Gastroesophageal sphincter (tissue), 4 donors: ENCODE measurements around the gene EVI2B. TPM values are rescaled to one million over a fixed set of nuclear protein-coding genes. Genes with fewer than 3 reads are reported as not detected.

Source experiments
- ATAC-seq: fragments of 150-250 bp; one replicate; pipeline ENCODE4 v1.9.1; 2016; ENCODE audit warnings: mild to moderate bottlenecking, moderate library complexity
- H3K27ac ChIP-seq, 4 donors: fragments of 200-600 bp; sonication (generic) in 3 of 4; 1 replicate in 3 of 4; 2 replicates in 1 of 4; pipeline ENCODE4 v1.5.1; 2016 to 2019
- H3K27me3 ChIP-seq: fragments of 200-600 bp; sonication (generic); one replicate; pipeline ENCODE4 v1.5.1; 2019
- H3K36me3 ChIP-seq, 2 donors: fragments of 200-600 bp; sonication (generic); one replicate each; pipeline ENCODE4 v1.5.1; 2019; ENCODE audit warnings: control low read depth in 1 of 2
- H3K4me1 ChIP-seq, 3 donors: fragments of 200-600 bp; sonication (generic); 1 replicate in 2 of 3; 2 replicates in 1 of 3; pipeline ENCODE4 v1.5.1; 2016 to 2019; ENCODE audit warnings: control low read depth in 2 of 3
- H3K4me3 ChIP-seq, 2 donors: fragments of 200-600 bp; sonication (generic); one replicate each; pipeline ENCODE4 v1.5.1; 2019; ENCODE audit warnings: mild to moderate bottlenecking in 1 of 2, moderate library complexity in 1 of 2
- H3K9me3 ChIP-seq, 3 donors: fragments of 200-600 bp; sonication (generic); one replicate each; pipeline ENCODE4 v1.5.1; 2017 to 2019; ENCODE audit warnings: control low read depth in 2 of 3
- CTCF ChIP-seq, 4 experiments: fragments of 200-600 bp in 2 of 4; fragments of 450-650 bp in 2 of 4; sonication (generic) in 1 of 4; IDR thresholded peaks; one replicate each; pipeline ENCODE4 v1.5.1; 2017 to 2019; ENCODE audit warnings: antibody characterized with exemption in 4 of 4, mild to moderate bottlenecking in 2 of 4, moderate library complexity in 2 of 4
- EP300 ChIP-seq: sonication (generic); formaldehyde crosslinking; IDR thresholded peaks from one replicate; pipeline ENCODE4 v1.6.1; 2017; ENCODE audit warnings: antibody characterized with exemption, mild to moderate bottlenecking
- POLR2A ChIP-seq, 2 donors: fragments of 450-650 bp; IDR thresholded peaks; one replicate each; pipeline ENCODE4 v1.6.1; 2017; ENCODE audit warnings: antibody characterized with exemption in 2 of 2, mild to moderate bottlenecking in 2 of 2, moderate library complexity in 1 of 2
- POLR2AphosphoS5 ChIP-seq: sonication (generic); formaldehyde crosslinking; IDR thresholded peaks from one replicate; pipeline ENCODE4 v1.6.1; 2017; ENCODE audit warnings: antibody characterized with exemption
- WGBS, 2 donors: methylation state at CpG; one replicate each; pipeline ENCODE4 v1.1.5; 2018; ENCODE audit warnings: low coverage in 1 of 2; 5-methylcytosine and 5-hydroxymethylcytosine counted together
- total RNA-seq, 4 donors: library from RNA; depleted of rRNA; stranded (reverse); fragments of >200 nt; gene quantifications; one replicate each; pipeline ENCODE4 v1.1.0, GENCODE V29; 2016

EVI2B gene
- total RNA-seq, 4 donors from 2014 or later, result 3.1 to 12.7 (median 8.9) TPM

DNA sequence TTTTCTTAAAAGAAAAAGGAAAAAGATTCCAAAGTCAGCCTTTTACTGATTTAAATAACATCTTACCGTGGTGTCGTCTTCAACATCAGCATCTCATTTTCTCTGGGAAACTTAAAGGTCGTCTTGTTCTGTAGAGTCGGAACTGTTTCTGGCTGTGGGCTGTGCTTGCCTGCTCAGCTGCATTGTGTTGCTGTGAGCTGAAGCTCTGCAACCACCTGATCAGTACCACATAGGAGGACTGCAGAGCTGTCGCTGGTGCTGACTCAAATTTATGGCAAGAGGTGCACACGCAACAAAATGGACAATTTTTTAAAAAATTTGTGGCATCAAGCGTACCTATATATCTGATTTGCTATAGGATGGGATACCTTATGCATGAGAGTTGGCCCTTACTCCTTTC is 16.8 kb downstream of the EVI2B start, which contains the start of gene OMG:
OMG (minus strand) TSS at position 150 of the 400 bp plus-strand sequence. CDS start 908 bp downstream, outside the sequence.
- Histone ChIP-seq H3K4me1 (no peaks in the 10 kb centered on the region), H3K27ac (no peak within 1 kb of the TSS), H3K9me3 (no peaks in the 10 kb centered on the region), H3K27me3 (no peaks in the 10 kb centered on the region), H3K4me3 (no peak within 1 kb of the TSS), H3K36me3 (no peaks in the 10 kb centered on the region)
- WGBS, 2 donors, result 83 to 87% methylated on average over 3 to 7 of the region's 7 CpGs
- TF ChIP-seq EP300, result no peak
- no peak for TF ChIP-seq POLR2A (IDR thresholded peaks at IDR 0.05)
- no peak for TF ChIP-seq CTCF (IDR thresholded peaks at IDR 0.05)
- TF ChIP-seq POLR2AphosphoS5, result no peak
- no peak for ATAC-seq

GRCh38 chr17:31296142-31296541 is 17.7 kb downstream of the EVI2B start:
- no peak for TF ChIP-seq EP300
- no peak for TF ChIP-seq CTCF (IDR thresholded peaks at IDR 0.05)
- TF ChIP-seq POLR2A (IDR thresholded peaks at IDR 0.05), result no peak
- TF ChIP-seq POLR2AphosphoS5, result no peak
- Histone ChIP-seq H3K4me3 (no peak overlapping the region), H3K27me3 (no peaks in the 10 kb centered on the region), H3K27ac (no peak overlapping the region), H3K9me3 (no peaks in the 10 kb centered on the region), H3K36me3 (no peaks in the 10 kb centered on the region), H3K4me1 (no peaks in the 10 kb centered on the region)
- no peak for ATAC-seq
- 77 to 86% methylated on average over 2 of the region's 2 CpGs for WGBS, 2 donors

DNA sequence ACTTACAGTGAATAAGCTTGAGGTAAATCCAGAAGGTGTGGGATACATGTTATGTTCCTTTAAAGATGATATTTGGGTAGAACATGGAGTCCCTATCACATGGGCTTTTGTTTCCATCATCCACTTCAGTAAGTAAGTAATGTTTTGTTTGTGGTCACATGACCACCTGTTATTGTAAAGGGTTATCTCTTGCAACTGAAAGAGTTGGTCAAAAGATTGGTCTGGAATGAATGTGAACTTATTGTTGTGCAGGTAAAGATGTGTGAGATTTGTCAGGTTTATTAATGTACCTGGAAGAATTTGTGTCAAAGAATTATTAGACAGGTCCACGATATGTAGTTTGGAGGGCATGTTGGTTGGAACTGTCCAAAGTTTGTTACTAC is 18.4 kb downstream of the EVI2B start:
- H3K27ac ChIP-seq, result no peak overlapping the region
- H3K4me3 ChIP-seq, result no peak overlapping the region
- H3K36me3 ChIP-seq, result no peaks in the 10 kb centered on the region
- H3K4me1 ChIP-seq, result no peaks in the 10 kb centered on the region
- 60 to 82% methylated on average over 1 of the region's 1 CpG for WGBS, 2 donors
- H3K9me3 ChIP-seq, result no peaks in the 10 kb centered on the region
- no peak for TF ChIP-seq POLR2A (IDR thresholded peaks at IDR 0.05)
- no peak for TF ChIP-seq CTCF (IDR thresholded peaks at IDR 0.05)
- TF ChIP-seq POLR2AphosphoS5, result no peak
- TF ChIP-seq EP300, result no peak
- no peaks in the 10 kb centered on the region for H3K27me3 ChIP-seq
- no peak for ATAC-seq

- no peak for ATAC-seq
- Histone ChIP-seq H3K36me3 (no peaks in the 10 kb centered on the region), H3K27ac (no peak overlapping the region), H3K27me3 (no peaks in the 10 kb centered on the region), H3K9me3 (no peaks in the 10 kb centered on the region), H3K4me3 (no peak overlapping the region), H3K4me1 (no peaks in the 10 kb centered on the region)
- TF ChIP-seq CTCF (IDR thresholded peaks at IDR 0.05) (no peak), EP300 (no peak), POLR2A (IDR thresholded peaks at IDR 0.05) (no peak), POLR2AphosphoS5 (no peak)
- WGBS, 2 donors, result 67 to 86% methylated on average over 2 to 3 of the region's 3 CpGs
These were observed 18.9 kb downstream of the EVI2B start for GRCh38 chr17:31294820-31295488.

DNA sequence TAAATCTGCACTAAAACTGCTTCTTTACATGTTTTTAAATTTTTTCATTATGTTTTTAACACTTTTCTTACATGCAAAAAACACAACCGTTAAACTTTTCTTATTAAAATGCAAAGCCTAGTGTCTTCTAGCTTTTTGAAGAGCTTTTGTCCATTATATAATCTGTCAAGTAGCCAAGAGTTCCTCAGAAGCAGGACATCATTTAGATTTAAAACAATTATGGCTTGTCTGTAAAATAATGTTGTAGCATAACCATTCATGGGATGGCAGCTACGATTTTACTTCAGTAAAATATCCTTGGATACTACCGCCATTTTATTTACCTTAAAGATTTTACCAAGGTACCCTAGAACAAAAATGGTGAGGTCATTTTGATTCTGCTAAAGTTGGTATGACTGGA is 19.6 kb downstream of the EVI2B start:
- H3K9me3 ChIP-seq, result no peaks in the 10 kb centered on the region
- H3K27ac ChIP-seq, result no peak overlapping the region
- no peaks in the 10 kb centered on the region for H3K27me3 ChIP-seq
- H3K4me1 ChIP-seq, result no peaks in the 10 kb centered on the region
- H3K36me3 ChIP-seq, result no peaks in the 10 kb centered on the region
- WGBS, 2 donors, result 79 to 94% methylated on average over 3 of the region's 3 CpGs
- ATAC-seq, result no peak
- no peak overlapping the region for H3K4me3 ChIP-seq
- TF ChIP-seq POLR2A (IDR thresholded peaks at IDR 0.05) (no peak), POLR2AphosphoS5 (no peak), EP300 (no peak), CTCF (IDR thresholded peaks at IDR 0.05) (no peak)
